ENCODE results near the gene PTGER1. TPM values are rescaled to one million over a fixed set of nuclear protein-coding genes. Genes with fewer than 3 reads are reported as not detected.

PTGER1 gene
- total and polyA plus RNA-seq, 9 of the 15 experiments (the other 6 are each of a cell fraction or from before 2014, with no cell fraction given): 0.06 to 0.36 (median 0.31) TPM; not detected in 5

GRCh38 chr19:14510311-14511228, 35.4 kb upstream of the PTGER1 start (continued):
- TF ChIP-seq ZFPM2 (CRISPR knock-in tag; IDR thresholded peaks at IDR 0.05) (no peak), DACH1 (IDR thresholded peaks at IDR 0.05; ENCODE audit: partially characterized antibody) (no peak), HMBOX1 (IDR thresholded peaks at IDR 0.05) (no peak), ZNF134 (CRISPR knock-in tag; conservative IDR thresholded peaks at IDR 0.05) (no peak), ZNF511 (CRISPR knock-in tag; IDR thresholded peaks at IDR 0.05) (no peak), RBM14 (IDR thresholded peaks at IDR 0.05; ENCODE audit: borderline replicate concordance, insufficient read depth, low read depth, low read length) (no peak), RHOXF2B (CRISPR knock-in tag; conservative IDR thresholded peaks at IDR 0.05) (no peak), ZNF316 (IDR thresholded peaks at IDR 0.05) (peak; percentile 74), NFE2 (IDR thresholded peaks at IDR 0.05; ENCODE audit: low read depth) (no peak), HDGF (IDR thresholded peaks at IDR 0.05) (no peak), ZNF277 (CRISPR knock-in tag; IDR thresholded peaks at IDR 0.05; ENCODE audit: borderline replicate concordance) (no peak), NRF1 (conservative IDR thresholded peaks at IDR 0.05 in 1 of 2, IDR thresholded peaks at IDR 0.05 in 1 of 2) (peak in 1 of 2 experiments; percentile 10; a peak in 1 of 4 replicates), NR2C2 (CRISPR knock-in tag; IDR thresholded peaks at IDR 0.05) (no peak), NR2C2 (tag; IDR thresholded peaks at IDR 0.05) (no peak), ZNF778 (CRISPR knock-in tag; IDR thresholded peaks at IDR 0.05) (no peak), ATF1 (CRISPR knock-in tag; IDR thresholded peaks at IDR 0.05) (no peak), ATF1 (tag; IDR thresholded peaks at IDR 0.05) (no peak), IRF1 (CRISPR knock-in tag; IDR thresholded peaks at IDR 0.05; ENCODE audit: borderline replicate concordance) (no peak), ZNF124 (CRISPR knock-in tag; IDR thresholded peaks at IDR 0.05) (no peak)
- TF ChIP-seq, protein P1, sequence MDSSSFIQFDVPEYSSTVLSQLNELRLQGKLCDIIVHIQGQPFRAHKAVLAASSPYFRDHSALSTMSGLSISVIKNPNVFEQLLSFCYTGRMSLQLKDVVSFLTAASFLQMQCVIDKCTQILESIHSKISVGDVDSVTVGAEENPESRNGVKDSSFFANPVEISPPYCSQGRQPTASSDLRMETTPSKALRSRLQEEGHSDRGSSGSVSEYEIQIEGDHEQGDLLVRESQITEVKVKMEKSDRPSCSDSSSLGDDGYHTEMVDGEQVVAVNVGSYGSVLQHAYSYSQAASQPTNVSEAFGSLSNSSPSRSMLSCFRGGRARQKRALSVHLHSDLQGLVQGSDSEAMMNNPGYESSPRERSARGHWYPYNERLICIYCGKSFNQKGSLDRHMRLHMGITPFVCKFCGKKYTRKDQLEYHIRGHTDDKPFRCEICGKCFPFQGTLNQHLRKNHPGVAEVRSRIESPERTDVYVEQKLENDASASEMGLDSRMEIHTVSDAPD (CRISPR knock-in tag; IDR thresholded peaks at IDR 0.05): no peak
- TF ChIP-seq, protein P2, sequence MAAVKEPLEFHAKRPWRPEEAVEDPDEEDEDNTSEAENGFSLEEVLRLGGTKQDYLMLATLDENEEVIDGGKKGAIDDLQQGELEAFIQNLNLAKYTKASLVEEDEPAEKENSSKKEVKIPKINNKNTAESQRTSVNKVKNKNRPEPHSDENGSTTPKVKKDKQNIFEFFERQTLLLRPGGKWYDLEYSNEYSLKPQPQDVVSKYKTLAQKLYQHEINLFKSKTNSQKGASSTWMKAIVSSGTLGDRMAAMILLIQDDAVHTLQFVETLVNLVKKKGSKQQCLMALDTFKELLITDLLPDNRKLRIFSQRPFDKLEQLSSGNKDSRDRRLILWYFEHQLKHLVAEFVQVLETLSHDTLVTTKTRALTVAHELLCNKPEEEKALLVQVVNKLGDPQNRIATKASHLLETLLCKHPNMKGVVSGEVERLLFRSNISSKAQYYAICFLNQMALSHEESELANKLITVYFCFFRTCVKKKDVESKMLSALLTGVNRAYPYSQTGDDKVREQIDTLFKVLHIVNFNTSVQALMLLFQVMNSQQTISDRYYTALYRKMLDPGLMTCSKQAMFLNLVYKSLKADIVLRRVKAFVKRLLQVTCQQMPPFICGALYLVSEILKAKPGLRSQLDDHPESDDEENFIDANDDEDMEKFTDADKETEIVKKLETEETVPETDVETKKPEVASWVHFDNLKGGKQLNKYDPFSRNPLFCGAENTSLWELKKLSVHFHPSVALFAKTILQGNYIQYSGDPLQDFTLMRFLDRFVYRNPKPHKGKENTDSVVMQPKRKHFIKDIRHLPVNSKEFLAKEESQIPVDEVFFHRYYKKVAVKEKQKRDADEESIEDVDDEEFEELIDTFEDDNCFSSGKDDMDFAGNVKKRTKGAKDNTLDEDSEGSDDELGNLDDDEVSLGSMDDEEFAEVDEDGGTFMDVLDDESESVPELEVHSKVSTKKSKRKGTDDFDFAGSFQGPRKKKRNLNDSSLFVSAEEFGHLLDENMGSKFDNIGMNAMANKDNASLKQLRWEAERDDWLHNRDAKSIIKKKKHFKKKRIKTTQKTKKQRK (IDR thresholded peaks at IDR 0.05; ENCODE audit: borderline replicate concordance, low read depth, low read length): no peak
